ENCODE data around the gene MROH2A.

The MROH2A gene

GRCh38 chr2:233810385-233810784, 32.3 kb downstream of the MROH2A start:
- no peaks in the 10 kb centered on the region for H3K9me3 ChIP-seq
- no peaks in the 10 kb centered on the region for H3K4me1 ChIP-seq
- H3K36me3 ChIP-seq = no peaks in the 10 kb centered on the region
- TF ChIP-seq CTCF (IDR thresholded peaks at IDR 0.05; ENCODE audit: low read depth, low read length) = no peak
- no peak for DNase-seq
- no peak overlapping the region for H3K4me3 ChIP-seq (ENCODE audit: low read depth, low read length)
- peaks cover 17% of the 10 kb centered on the region for H3K27me3 ChIP-seq

- no peak for DNase-seq
- Histone ChIP-seq H3K4me1 (no peaks in the 10 kb centered on the region; the same call in 1 of the 2 replicates), H3K9me3 (no peaks in the 10 kb centered on the region), H3K27me3 (peaks cover 17% of the 10 kb centered on the region), H3K4me3 (ENCODE audit: low read depth, low read length) (no peak overlapping the region), H3K36me3 (no peaks in the 10 kb centered on the region)
- no peak for TF ChIP-seq CTCF (IDR thresholded peaks at IDR 0.05; ENCODE audit: low read depth, low read length)
Observed at GRCh38 chr2:233811087-233811486, 33.0 kb downstream of the MROH2A start.

- no peak for DNase-seq
- Histone ChIP-seq H3K36me3 (no peaks in the 10 kb centered on the region), H3K9me3 (no peaks in the 10 kb centered on the region), H3K27me3 (peaks cover 17% of the 10 kb centered on the region), H3K4me3 (ENCODE audit: low read depth, low read length) (no peak overlapping the region), H3K4me1 (peaks cover 3% of the 10 kb centered on the region)
- TF ChIP-seq CTCF (IDR thresholded peaks at IDR 0.05; ENCODE audit: low read depth, low read length) = no peak
Observed at GRCh38 chr2:233811732-233812131, 33.6 kb downstream of the MROH2A start.

- Histone ChIP-seq H3K36me3 (no peaks in the 10 kb centered on the region), H3K9me3 (no peaks in the 10 kb centered on the region), H3K4me1 (peaks cover 13% of the 10 kb centered on the region), H3K4me3 (ENCODE audit: low read depth, low read length) (no peak overlapping the region), H3K27me3 (peaks cover 11% of the 10 kb centered on the region)
- DNase-seq = peak; percentile 14
- no peak for TF ChIP-seq CTCF (IDR thresholded peaks at IDR 0.05; ENCODE audit: low read depth, low read length)
Observed at GRCh38 chr2:233813236-233814055, 35.3 kb downstream of the MROH2A start.

- DNase-seq = peak; percentile 11
- H3K36me3 ChIP-seq = no peaks in the 10 kb centered on the region
- peaks cover 3% of the 10 kb centered on the region; the same call in 1 of the 2 replicates for H3K27me3 ChIP-seq
- no peak overlapping the region for H3K4me3 ChIP-seq (ENCODE audit: low read depth, low read length)
- TF ChIP-seq CTCF (IDR thresholded peaks at IDR 0.05; ENCODE audit: low read depth, low read length) = no peak
- no peaks in the 10 kb centered on the region for H3K9me3 ChIP-seq
- H3K4me1 ChIP-seq = peaks cover 13% of the 10 kb centered on the region
Observed at GRCh38 chr2:233814056-233814835, 36.1 kb downstream of the MROH2A start.

- H3K4me3 ChIP-seq (ENCODE audit: low read depth, low read length) = no peak overlapping the region
- peaks cover 13% of the 10 kb centered on the region for H3K4me1 ChIP-seq
- no peak for DNase-seq
- no peaks in the 10 kb centered on the region for H3K9me3 ChIP-seq
- H3K27me3 ChIP-seq = no peaks in the 10 kb centered on the region
- no peak for TF ChIP-seq CTCF (IDR thresholded peaks at IDR 0.05; ENCODE audit: low read depth, low read length)
- H3K36me3 ChIP-seq = no peaks in the 10 kb centered on the region
Observed at GRCh38 chr2:233815861-233816260, 37.7 kb downstream of the MROH2A start.

Data from BE2C (cell line).